ENCODE data around the gene FOXL3. TPM values are rescaled to one million over a fixed set of nuclear protein-coding genes. Genes with fewer than 3 reads are reported as not detected.

Gene FOXL3
- total and polyA plus RNA-seq, 2 donors (not counting 1 experiment from before 2014, with no cell fraction given) = not detected

- CTCF ChIA-PET = interaction anchor here (1.4 kb wide), 1 partner anchor 856 kb away, joined by 3 read pairs; no protein-coding TSS in a partner anchor
- WGBS (ENCODE audit: insufficient coverage) = 78% methylated on average over 16 of the region's 18 CpGs
- Mint-ChIP-seq H3K27me3 (peaks cover 36% of the 10 kb centered on the region), H3K27ac (no peak overlapping the region), H3K4me1 (peaks cover 2% of the 10 kb centered on the region), H3K4me3 (no peak overlapping the region), H3K9me3 (ENCODE audit: insufficient read depth) (peaks cover 4% of the 10 kb centered on the region)
- H3K4me3 ChIP-seq (ENCODE audit: control extremely low read depth in 1 of 5, extremely low read depth in 1 of 5, insufficient read depth in 1 of 5, low read depth in 2 of 5, low read length in 4 of 5) = no peak overlapping the region
- no peak overlapping the region for H3K27ac ChIP-seq (ENCODE audit: low read length in 2 of 2)
- H3K9ac ChIP-seq (ENCODE audit: low read length) = no peak overlapping the region
- H2AFZ ChIP-seq (ENCODE audit: insufficient read depth, low read depth, low read length, poor library complexity, severe bottlenecking) = no peak overlapping the region
- intact Hi-C loops (cut with micrococcal nuclease) = no loop called here
- peaks cover 0 to 5% (median 0%) of the 10 kb centered on the region in 3 donors for H3K9me3 ChIP-seq (ENCODE audit: control extremely low read depth in 1 of 3, control insufficient read depth in 2 of 3, insufficient read depth in 1 of 3, low read length in 2 of 3)
- no peaks in the 10 kb centered on the region for H3K36me3 ChIP-seq (replicated peaks in 1 of 2; ENCODE audit: control extremely low read depth in 1 of 2, control insufficient read depth in 1 of 2, extremely low read depth in 1 of 2, insufficient read depth in 2 of 2, low read length in 1 of 2)
- TF ChIP-seq EZH2 (IDR thresholded peaks at IDR 0.05; ENCODE audit: borderline replicate concordance, insufficient read depth, low read depth, low read length, poor library complexity, severe bottlenecking) (no peak), CTCF (IDR thresholded peaks at IDR 0.05) (no peak)
- no peak overlapping the region for H3K4me2 ChIP-seq (replicated peaks; ENCODE audit: low read depth, low read length, poor library complexity, severe bottlenecking)
- ATAC-seq (ENCODE audit: low read depth) (no peak), DNase-seq (no peak)
- POLR2A ChIA-PET = no interaction called here
- H3K4me1 ChIP-seq (ENCODE audit: control insufficient read depth in 2 of 2, insufficient read depth in 2 of 2, low read length in 2 of 2) = peaks cover 0 to 9% of the 10 kb centered on the region in 2 donors
- H4K20me1 ChIP-seq (ENCODE audit: control insufficient read depth, insufficient read depth, low read length, poor library complexity, severe bottlenecking) = no peaks in the 10 kb centered on the region
- H3K79me2 ChIP-seq (ENCODE audit: control insufficient read depth, insufficient read depth, low read length) = no peaks in the 10 kb centered on the region
- H3K27me3 ChIP-seq (replicated peaks in 1 of 4; ENCODE audit: control extremely low read depth in 1 of 4, control insufficient read depth in 3 of 4, insufficient read depth in 4 of 4, low read length in 3 of 4) = peaks cover 0 to 16% (median 3%) of the 10 kb centered on the region in 4 experiments
Measured at GRCh38 chr7:318878-319661, 29.1 kb downstream of the FOXL3 start.

GRCh38 chr7:320297-320696, 30.3 kb downstream of the FOXL3 start:
- Histone ChIP-seq H3K9me3 (ENCODE audit: control extremely low read depth in 1 of 3, control insufficient read depth in 2 of 3, insufficient read depth in 1 of 3, low read length in 2 of 3) (peaks cover 0 to 5% (median 0%) of the 10 kb centered on the region in 3 donors), H3K79me2 (ENCODE audit: control insufficient read depth, insufficient read depth, low read length) (no peaks in the 10 kb centered on the region), H3K36me3 (replicated peaks in 1 of 2; ENCODE audit: control extremely low read depth in 1 of 2, control insufficient read depth in 1 of 2, extremely low read depth in 1 of 2, insufficient read depth in 2 of 2, low read length in 1 of 2) (no peaks in the 10 kb centered on the region), H3K27me3 (replicated peaks in 1 of 4; ENCODE audit: control extremely low read depth in 1 of 4, control insufficient read depth in 3 of 4, insufficient read depth in 4 of 4, low read length in 3 of 4) (peaks cover 0 to 13% (median 3%) of the 10 kb centered on the region in 4 experiments), H2AFZ (ENCODE audit: insufficient read depth, low read depth, low read length, poor library complexity, severe bottlenecking) (no peak overlapping the region), H3K9ac (ENCODE audit: low read length) (no peak overlapping the region), H3K27ac (ENCODE audit: low read length in 2 of 2) (no peak overlapping the region), H3K4me2 (replicated peaks; ENCODE audit: low read depth, low read length, poor library complexity, severe bottlenecking) (no peak overlapping the region), H3K4me3 (ENCODE audit: control extremely low read depth in 1 of 5, extremely low read depth in 1 of 5, insufficient read depth in 1 of 5, low read depth in 2 of 5, low read length in 4 of 5) (no peak overlapping the region), H4K20me1 (ENCODE audit: control insufficient read depth, insufficient read depth, low read length, poor library complexity, severe bottlenecking) (no peaks in the 10 kb centered on the region), H3K4me1 (ENCODE audit: control insufficient read depth in 2 of 2, insufficient read depth in 2 of 2, low read length in 2 of 2) (peaks cover 0 to 9% of the 10 kb centered on the region in 2 donors)
- ATAC-seq (ENCODE audit: low read depth) (no peak), DNase-seq (no peak)
- Mint-ChIP-seq H3K27me3 (peaks cover 31% of the 10 kb centered on the region), H3K27ac (no peak overlapping the region), H3K4me3 (no peak overlapping the region), H3K9me3 (ENCODE audit: insufficient read depth) (no peaks in the 10 kb centered on the region), H3K4me1 (peaks cover 2% of the 10 kb centered on the region)
- 78% methylated on average over 2 of the region's 2 CpGs for WGBS (ENCODE audit: insufficient coverage)
- intact Hi-C loops (cut with micrococcal nuclease) = loop anchor here (10.0 kb wide), 1 partner anchor 315 kb away; no protein-coding TSS in a partner anchor
- ChIA-PET CTCF (interaction anchor here (0.7 to 2.2 kb wide), 3 partner anchors 11 to 658 kb away, joined by 3 to 7 read pairs (median 7); no protein-coding TSS in a partner anchor), POLR2A (no interaction called here)
- TF ChIP-seq EZH2 (IDR thresholded peaks at IDR 0.05; ENCODE audit: borderline replicate concordance, insufficient read depth, low read depth, low read length, poor library complexity, severe bottlenecking) = no peak
- no peak for TF ChIP-seq CTCF (IDR thresholded peaks at IDR 0.05)
